WI38 (cell line): ENCODE data around the gene UGT1A7.

ENCODE experiments used
- H3K4me3 ChIP-seq: 2 replicates; pipeline ENCODE4 v1.5.1; 2011; ENCODE audit warnings: low read depth, mild to moderate bottlenecking, control low read depth, low read length
- TF ChIP-seq, protein P1 (sequence below): IDR thresholded peaks from 2 replicates; pipeline ENCODE4 v1.5.1; 2012; ENCODE audit warnings: low read depth, mild to moderate bottlenecking, control low read depth, low read length

The UGT1A7 gene

GRCh38 chr2:233779722-233780121 is 98.0 kb downstream of the UGT1A7 start:
- H3K4me3 ChIP-seq = no peak overlapping the region
- TF ChIP-seq, protein P1, sequence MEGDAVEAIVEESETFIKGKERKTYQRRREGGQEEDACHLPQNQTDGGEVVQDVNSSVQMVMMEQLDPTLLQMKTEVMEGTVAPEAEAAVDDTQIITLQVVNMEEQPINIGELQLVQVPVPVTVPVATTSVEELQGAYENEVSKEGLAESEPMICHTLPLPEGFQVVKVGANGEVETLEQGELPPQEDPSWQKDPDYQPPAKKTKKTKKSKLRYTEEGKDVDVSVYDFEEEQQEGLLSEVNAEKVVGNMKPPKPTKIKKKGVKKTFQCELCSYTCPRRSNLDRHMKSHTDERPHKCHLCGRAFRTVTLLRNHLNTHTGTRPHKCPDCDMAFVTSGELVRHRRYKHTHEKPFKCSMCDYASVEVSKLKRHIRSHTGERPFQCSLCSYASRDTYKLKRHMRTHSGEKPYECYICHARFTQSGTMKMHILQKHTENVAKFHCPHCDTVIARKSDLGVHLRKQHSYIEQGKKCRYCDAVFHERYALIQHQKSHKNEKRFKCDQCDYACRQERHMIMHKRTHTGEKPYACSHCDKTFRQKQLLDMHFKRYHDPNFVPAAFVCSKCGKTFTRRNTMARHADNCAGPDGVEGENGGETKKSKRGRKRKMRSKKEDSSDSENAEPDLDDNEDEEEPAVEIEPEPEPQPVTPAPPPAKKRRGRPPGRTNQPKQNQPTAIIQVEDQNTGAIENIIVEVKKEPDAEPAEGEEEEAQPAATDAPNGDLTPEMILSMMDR = no peak

DNA sequence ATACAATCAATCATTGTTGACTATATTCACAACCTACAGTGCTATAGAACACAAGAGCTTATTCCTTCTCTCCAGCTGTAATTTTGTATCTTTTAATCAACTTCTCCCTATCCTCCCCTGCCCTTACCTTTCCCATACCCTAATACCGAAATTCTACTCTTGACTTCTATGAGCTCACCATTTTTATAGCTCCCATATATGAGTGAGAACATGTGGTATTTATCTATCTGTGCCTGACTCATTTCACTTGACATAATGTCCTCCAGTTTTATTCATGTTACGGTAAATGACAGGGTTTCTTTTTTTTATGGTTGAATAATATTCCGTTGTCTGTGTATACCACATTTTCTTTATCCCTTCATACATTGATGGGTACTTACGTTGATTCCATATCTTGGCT is 99.1 kb downstream of the UGT1A7 start:
- TF ChIP-seq, protein P1 = no peak
- no peak overlapping the region for H3K4me3 ChIP-seq

GRCh38 chr2:233789554-233789953 is 107.9 kb downstream of the UGT1A7 start:
- TF ChIP-seq, protein P1 = no peak
- no peak overlapping the region for H3K4me3 ChIP-seq

GRCh38 chr2:233791151-233791882 is 109.6 kb downstream of the UGT1A7 start:
- no peak overlapping the region for H3K4me3 ChIP-seq
- TF ChIP-seq, protein P1 = no peak

- H3K4me3 ChIP-seq = no peak overlapping the region
- TF ChIP-seq, protein P1 = no peak
Measured at GRCh38 chr2:233791883-233792329, 110.2 kb downstream of the UGT1A7 start.

DNA sequence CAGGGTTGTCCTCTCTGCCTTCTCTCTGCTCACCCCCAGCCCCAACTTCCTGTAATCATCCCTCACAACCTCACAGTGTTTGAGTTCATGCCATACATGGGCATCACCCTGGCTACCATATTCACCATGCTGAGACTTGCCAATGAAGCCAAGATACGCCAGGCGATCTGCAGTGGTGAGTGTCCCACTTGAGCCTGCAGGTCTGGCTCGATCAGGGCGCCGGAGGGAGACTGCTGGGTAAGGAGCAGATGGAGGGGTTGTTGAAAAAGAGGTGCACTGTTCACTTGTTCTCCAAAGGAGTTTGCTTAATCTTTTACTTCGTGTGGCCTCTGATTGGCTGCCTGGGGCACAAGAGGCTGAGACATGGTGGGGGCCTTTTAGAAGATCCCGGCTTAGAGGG is 111.0 kb downstream of the UGT1A7 start:
- TF ChIP-seq, protein P1 = no peak
- no peak overlapping the region for H3K4me3 ChIP-seq

DNA sequence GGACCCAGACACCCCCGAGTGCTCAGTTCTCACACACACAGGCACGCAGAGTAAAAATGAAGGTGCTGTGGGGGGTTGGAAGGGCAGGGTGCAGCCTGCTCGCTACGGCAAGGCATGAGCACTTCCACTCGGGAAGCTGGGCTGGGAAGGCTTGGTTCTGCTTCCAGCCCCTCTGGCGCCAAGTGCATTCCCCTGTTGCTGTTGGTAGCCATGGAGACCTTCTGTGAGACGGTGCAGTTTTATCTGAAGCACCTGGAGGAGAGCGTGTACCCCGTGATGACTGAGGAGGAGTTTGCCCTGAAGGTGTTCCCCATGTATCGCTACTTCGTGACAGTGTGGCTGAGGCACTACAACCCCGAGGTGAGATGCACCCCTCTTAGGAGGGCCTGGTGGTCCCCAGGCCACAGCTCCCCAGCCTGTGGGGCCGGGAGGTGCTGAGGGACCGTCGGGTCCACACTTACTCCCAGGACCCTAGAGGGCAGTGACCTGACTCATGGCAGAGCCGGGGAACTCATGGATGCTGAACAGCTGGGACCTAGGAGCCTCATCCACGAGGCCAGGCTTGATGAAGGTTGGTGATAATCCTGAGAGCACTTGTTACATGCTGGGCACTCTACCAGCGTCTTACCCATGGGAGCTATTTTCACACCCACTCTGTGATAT is 111.9 kb downstream of the UGT1A7 start:
- TF ChIP-seq, protein P1 = no peak
- H3K4me3 ChIP-seq = no peak overlapping the region
